Endometrium (tissue), 2 donors: ENCODE data around the gene KRTAP5-9.
"Not testable (repeated sequence)": the region's sequence is repeated elsewhere in the genome, so short reads cannot be mapped to it uniquely, and the experiment has no call there.

Source experiments
- FAIRE-seq: peaks from 2 replicates; lab custom pipeline; 2012; peaks lifted over from hg19 to GRCh38; lab: Jason Lieb, UNC
- donor health status: control.
- donor health status: control.

KRTAP5-9 gene

GRCh38 chr11:71588314-71588713 is 40.1 kb downstream of the KRTAP5-9 start:
- not testable (repeated sequence) for FAIRE-seq

- FAIRE-seq = not testable (repeated sequence)
These were observed 40.8 kb downstream of the KRTAP5-9 start for GRCh38 chr11:71588822-71589545.

- FAIRE-seq = not testable (repeated sequence)
These were observed 41.3 kb downstream of the KRTAP5-9 start for GRCh38 chr11:71589546-71589920.
